ENCODE data around the gene POU2AF1.

Gene POU2AF1

DNA sequence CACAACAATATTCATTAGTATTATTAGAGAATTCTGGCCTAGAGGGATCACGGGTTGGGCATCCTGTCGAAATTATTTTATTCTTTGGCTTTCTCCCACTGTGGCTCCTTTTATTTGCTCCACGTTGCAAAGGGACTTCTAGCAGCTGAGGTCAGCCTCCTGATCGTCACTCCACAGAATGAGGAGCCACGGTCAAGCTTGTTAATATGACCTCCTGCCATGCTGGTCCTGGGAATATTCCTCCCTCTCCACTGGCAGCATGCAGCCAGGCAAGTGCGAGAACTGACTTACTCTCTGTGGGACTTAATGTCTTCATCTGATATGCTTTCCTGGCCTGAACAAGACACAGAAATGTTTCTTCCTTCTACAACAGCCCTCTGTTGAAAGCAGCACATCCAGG is 59.8 kb downstream of the POU2AF1 start:
- no peak for DNase-seq (ENCODE audit: low spot score)

DNA sequence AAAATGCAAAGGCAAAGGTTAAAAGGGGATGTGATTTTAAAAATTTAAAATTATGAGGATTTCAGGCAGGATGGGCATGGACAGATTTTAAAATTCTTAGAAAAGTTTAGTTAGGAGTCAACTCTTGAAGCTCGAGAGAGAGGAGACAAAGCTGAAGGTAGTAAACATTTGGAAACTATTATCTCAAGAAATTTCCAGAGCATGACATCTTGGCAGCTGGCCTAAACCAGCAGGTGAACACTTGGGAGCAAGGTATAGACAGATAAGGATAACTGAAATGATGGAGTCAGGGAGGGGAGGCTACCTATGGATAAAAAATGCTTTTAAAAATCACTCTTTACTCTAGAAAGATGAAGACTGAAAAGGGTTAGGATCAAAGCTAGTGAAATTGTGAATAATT is 67.0 kb downstream of the POU2AF1 start:
- no peak for DNase-seq (ENCODE audit: low spot score)

DNA sequence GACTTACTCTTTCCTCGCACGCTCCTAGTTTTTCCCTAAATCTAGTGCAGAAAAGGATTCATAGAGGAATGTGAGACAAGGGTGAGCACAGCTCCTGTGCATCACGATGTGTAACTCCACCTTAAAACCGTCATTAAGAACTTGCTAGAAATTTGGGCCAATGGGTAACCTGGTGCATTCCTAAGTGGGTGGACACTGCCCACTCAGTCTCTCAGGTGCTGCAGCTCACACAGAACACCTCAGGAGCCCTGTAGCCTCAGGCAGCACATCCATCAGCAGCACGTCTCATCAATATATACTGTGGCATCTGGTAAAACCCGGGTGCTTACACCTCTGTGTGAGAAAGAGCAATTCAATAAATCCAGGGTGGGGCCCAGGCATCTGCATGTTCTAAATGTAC is 68.4 kb downstream of the POU2AF1 start:
- no peak for DNase-seq (ENCODE audit: low spot score)

DNA sequence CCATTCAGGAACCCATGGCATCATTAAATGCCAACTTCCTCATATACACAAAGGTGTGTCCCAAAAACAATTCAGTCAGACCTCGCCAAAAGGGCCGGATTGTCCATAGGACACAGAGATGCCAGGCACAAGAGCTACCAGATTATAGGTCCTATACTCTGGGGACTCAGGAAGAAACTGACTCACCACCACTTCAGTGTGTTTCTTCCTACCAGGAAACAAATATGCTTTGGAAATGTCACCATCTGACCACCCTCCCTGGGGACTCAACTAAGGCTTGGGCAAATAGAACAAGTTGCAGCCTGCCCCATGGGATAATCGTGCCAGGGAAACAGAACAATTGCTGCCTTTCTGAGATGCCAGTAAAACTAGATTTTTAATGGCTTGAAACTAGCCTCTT is 69.0 kb downstream of the POU2AF1 start:
- DNase-seq (ENCODE audit: low spot score), result no peak

DNA sequence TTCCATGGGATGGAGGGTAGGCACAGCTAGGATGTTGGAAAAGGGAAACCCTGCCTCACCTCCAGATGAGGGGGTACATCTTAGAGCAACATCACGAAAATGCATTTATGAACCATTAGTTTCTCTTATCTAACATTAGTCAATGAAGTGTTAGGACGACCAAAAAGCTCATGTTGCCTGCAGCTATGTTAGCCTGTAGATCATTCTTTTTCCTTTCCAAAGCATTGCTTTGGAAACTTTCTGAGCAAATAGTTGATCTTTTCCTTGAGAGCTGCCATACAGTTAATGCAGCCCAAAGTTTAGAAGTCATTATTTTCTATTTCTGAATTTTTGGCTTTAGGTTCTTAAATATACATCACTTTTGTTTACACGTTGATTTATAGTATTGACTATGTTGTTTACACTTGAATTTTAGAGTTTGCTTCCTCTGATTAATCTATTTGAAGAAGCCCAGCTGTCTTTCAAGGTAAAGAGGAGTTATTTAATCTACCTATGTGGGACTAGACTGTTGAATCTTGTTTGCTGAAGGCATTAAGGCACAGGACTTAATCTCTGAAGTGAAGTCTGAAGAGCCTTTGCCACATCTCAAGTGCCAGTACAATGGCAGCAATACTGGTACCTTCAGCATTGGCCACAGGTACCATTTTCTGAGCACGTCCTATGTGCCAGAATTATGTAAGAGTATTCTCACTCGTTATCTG is 69.7 kb downstream of the POU2AF1 start:
- DNase-seq (ENCODE audit: low spot score), result no peak

DNA sequence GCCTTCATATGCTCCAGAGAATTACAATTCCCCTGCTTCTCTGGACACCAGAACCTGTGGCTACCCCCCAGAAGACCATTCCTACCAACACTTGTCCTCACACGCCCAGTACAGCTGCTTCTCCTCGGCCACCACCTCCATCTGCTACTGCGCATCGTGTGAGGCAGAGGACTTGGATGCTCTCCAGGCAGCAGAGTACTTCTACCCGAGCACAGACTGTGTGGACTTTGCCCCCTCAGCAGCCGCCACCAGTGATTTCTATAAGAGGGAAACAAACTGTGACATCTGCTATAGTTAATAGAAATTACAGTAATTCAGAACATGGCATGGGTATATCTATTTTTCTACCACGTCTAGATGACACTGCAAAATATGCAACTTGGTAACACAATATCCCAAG is 70.9 kb downstream of the POU2AF1 start:
- no peak for DNase-seq (ENCODE audit: low spot score)

DNA sequence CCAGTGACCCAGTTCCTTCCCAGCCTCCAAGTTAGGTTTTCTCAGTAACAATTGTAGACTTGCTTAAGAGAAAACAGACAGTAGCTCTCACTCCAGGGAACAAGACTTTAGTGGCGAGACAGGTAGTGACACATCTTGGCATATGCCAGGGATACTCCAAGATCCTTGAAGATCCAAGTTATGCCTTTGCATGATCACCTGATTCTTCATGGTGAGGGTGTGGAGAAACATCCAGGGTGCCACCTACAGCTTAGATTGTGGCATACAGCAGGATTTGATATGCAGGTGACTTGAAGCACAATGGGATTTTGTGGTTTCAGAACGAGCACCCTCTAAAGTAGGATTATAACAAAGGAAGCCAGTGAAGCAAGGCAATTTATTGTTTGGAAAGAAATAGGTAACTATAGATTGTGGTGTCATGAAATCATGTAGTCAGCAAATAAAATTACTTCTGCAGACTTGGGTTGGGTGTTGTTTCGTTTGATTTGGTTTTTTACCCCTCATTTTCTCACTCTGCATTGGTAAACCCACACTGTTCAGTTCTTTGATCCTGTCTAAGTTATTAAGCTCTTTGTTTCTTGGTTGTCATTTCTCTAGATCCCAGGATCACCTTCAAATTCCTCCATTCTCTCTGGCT is 71.5 kb downstream of the POU2AF1 start:
- DNase-seq (ENCODE audit: low spot score), result no peak

DNA sequence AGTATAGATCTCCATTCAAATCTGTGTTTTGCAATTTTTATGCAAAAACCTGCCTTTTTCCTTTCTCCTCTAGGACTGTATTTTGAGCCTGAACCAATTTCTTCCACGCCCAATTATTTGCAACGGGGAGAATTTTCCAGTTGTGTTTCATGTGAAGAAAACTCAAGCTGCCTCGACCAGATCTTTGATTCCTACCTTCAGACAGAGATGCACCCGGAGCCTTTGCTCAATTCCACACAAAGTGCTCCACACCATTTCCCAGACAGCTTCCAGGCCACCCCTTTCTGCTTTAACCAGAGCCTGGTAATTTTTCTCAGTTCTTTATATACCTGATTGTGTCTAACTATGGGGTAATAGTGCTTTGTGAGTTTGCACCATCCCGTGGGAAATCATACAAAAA is 72.8 kb downstream of the POU2AF1 start:
- DNase-seq (ENCODE audit: low spot score), result no peak

DNA sequence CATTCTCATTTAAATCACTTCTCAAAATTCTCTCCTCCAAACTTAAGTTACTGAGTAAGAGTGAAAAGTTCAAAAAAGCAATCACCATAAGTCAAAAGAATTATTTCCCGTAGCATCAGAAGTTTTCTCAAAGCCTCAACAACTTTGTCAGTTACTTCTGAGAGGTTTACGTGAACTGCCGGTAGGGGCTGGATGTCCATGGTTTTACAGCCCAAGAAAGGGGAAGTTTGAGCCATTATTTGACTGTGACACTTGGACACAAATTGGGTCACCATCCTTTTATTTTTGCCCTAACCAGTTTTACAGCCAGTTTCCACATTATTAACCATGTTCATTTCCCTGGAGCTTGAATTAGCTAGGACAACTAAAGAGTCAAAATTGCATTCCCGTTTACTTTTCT is 73.2 kb downstream of the POU2AF1 start:
- no peak for DNase-seq (ENCODE audit: low spot score)

DNA sequence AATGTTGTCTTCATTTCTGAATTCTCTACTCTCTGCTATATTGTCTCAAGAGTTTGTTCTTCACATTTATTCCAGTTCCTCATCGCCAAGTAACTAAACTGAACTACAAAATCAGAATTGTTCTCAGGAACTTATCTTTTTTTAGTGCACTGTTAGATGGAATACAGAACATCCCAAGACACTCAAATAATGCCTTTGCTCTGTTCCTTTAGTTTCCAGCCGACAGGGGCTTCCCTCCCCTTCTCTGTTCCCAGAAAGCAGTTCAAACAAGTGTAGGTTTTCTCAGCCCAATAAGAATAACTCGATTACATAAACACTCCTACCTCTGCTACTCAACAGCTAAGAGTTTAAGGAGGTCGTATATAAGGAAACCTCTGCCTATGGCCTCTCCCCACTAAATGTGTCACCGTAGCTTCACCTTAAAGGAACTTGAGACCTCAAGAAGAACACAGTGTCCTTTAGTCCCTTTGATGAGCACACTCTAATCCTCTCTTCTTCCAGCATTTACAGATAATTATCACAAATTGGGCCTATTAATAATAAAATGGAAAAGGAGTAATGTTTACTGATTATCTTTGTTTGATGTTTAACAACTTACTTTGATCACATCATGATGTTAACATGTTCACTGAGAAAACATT is 73.8 kb downstream of the POU2AF1 start:
- no peak for DNase-seq (ENCODE audit: low spot score)

DNA sequence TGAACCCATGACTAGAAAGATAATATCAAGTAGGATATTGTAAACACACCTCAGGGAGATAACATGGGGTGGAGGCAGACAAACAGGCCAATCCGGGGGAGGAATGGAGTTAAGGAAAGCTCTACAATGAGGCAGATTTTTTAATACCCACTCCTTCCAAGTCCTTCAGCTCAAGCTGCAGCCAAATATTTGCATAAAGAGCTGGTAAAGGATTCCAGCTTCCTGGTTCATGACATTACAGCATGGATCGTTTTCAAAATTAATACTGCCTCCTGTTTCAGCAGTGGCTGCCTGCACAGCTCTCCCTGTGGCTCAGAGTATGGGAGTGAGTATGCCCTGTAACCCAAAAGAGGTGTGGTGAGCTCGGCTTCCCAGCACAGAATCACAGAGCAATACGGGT is 75.6 kb downstream of the POU2AF1 start:
- peak; percentile 14 for DNase-seq (ENCODE audit: low spot score)

DNA sequence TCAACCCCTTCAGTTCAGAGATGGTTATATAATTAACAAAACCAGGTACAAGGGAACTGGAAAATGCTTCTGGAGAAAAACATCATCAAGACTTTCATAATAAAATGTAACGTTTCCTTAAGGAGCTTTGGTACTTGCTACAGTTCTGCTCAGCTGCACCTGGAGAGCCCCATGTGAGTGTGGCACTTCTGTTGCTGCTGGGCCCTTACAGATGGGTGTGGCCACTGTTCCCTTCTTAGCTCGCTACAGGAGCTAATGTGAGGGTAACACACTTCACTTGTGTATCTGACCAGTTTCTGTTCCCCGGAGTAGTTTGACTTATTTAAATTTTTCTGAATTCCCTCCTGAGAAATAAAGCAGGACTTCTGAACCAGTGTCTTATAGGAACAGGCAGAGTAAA is 76.8 kb downstream of the POU2AF1 start:
- DNase-seq (ENCODE audit: low spot score), result no peak

All from NAMALWA (cell line).